HepG2 (cell line): Measurements from ENCODE around the gene OSBPL2. TPM values are rescaled to one million over a fixed set of nuclear protein-coding genes. Genes with fewer than 3 reads are reported as not detected.

Experiments
- FOXP1 ChIP-seq, 2 experiments: fragments of 450-650 bp in 1 of 2; IDR thresholded peaks; 2 replicates each; pipeline ENCODE4 v1.6.1; 2017 to 2018; ENCODE audit warnings: antibody characterized with exemption in 1 of 2
- HNRNPL ChIP-seq: fragments of 200-400 bp; formaldehyde crosslinking; IDR thresholded peaks from 2 replicates; pipeline ENCODE4 v1.6.1; 2017; ENCODE audit warnings: mild to moderate bottlenecking, low read depth, low read length
- HOXA7 ChIP-seq: sonication (generic); formaldehyde crosslinking; IDR thresholded peaks from 2 replicates; pipeline ENCODE4 v1.8.1; 2022; ENCODE audit warnings: mild to moderate bottlenecking, missing genetic modification reagents, moderate library complexity
- IKZF1 ChIP-seq: fragments of 450-650 bp; IDR thresholded peaks from 2 replicates; pipeline ENCODE4 v1.7.1; 2016
- KMT2A ChIP-seq: sonication (generic); formaldehyde crosslinking; IDR thresholded peaks from 2 replicates; pipeline ENCODE4 v1.4.0; 2020; ENCODE audit warnings: missing genetic modification reagents
- MAF1 ChIP-seq: sonication (generic); formaldehyde crosslinking; IDR thresholded peaks from 2 replicates; pipeline ENCODE4 v1.5.0; 2020; ENCODE audit warnings: missing genetic modification reagents, borderline replicate concordance
- NFIC ChIP-seq: IDR thresholded peaks from 2 replicates; pipeline ENCODE4 v1.6.1; 2012; ENCODE audit warnings: mild to moderate bottlenecking, low read length, inconsistent platforms
- PAWR ChIP-seq: sonication (generic); formaldehyde crosslinking; IDR thresholded peaks from 2 replicates; pipeline ENCODE4 v1.4.0; 2020; ENCODE audit warnings: missing genetic modification reagents, mild to moderate bottlenecking, borderline replicate concordance
- SP1 ChIP-seq, 2 experiments: fragments of 450-650 bp in 1 of 2; sonication (generic) in 1 of 2; formaldehyde crosslinking in 1 of 2; IDR thresholded peaks; 2 replicates each; pipeline versions ENCODE4 v1.4.0 to v1.6.1; 2016 to 2020; ENCODE audit warnings: missing genetic modification reagents in 1 of 2
- TBP ChIP-seq: sonication (generic); formaldehyde crosslinking; IDR thresholded peaks from 2 replicates; pipeline ENCODE4 v1.5.0; 2020; ENCODE audit warnings: missing genetic modification reagents
- ZBTB21 ChIP-seq: sonication (generic); formaldehyde crosslinking; IDR thresholded peaks from 2 replicates; pipeline ENCODE4 v1.4.0; 2020; ENCODE audit warnings: missing genetic modification reagents
- ZBTB7A ChIP-seq: sonication (generic); formaldehyde crosslinking; IDR thresholded peaks from 2 replicates; pipeline ENCODE4 v1.8.0; 2022; ENCODE audit warnings: mild to moderate bottlenecking, missing genetic modification reagents
- ZFX ChIP-seq: sonication (generic); formaldehyde crosslinking; IDR thresholded peaks from 2 replicates; pipeline ENCODE4 v1.4.0; 2020; ENCODE audit warnings: mild to moderate bottlenecking, low read depth, missing genetic modification reagents, moderate library complexity
- ZNF207 ChIP-seq: fragments of 450-650 bp; IDR thresholded peaks from 2 replicates; pipeline ENCODE4 v1.6.1; 2016; ENCODE audit warnings: antibody characterized with exemption, borderline replicate concordance
- ZNF282 ChIP-seq: fragments of 450-650 bp; IDR thresholded peaks from 2 replicates; pipeline ENCODE4 v1.6.1; 2018; ENCODE audit not compliant: partially characterized antibody
- ZNF782 ChIP-seq: sonication (generic); formaldehyde crosslinking; IDR thresholded peaks from 2 replicates; pipeline ENCODE4 v1.4.0; 2020; ENCODE audit warnings: missing genetic modification reagents, mild to moderate bottlenecking, borderline replicate concordance
- polyA plus RNA-seq, 8 experiments: library from polyadenylated mRNA; depleted of rRNA in 3 of 8; stranded (reverse) in 7 of 8; unstranded in 1 of 8; fragments of >200 nt; fragmentation: Illumina TruSeq in 4 of 8; extraction: Trizol in 4 of 8; gene quantifications; 2 replicates each; pipeline versions ENCODE4 v1.2.1 to v1.2.3, GENCODE V29; 2011 to 2016; ENCODE audit warnings: low read depth in 4 of 8, missing spikeins in 1 of 8, mixed read lengths in 1 of 8; ENCODE audit not compliant: insufficient read depth in 1 of 8
- total RNA-seq, 5 experiments: library from RNA; depleted of rRNA; stranded (reverse); fragments of >200 nt; fragmentation: Illumina TruSeq; extraction: Trizol; gene quantifications; 2 replicates each; pipeline ENCODE4 v1.2.3, GENCODE V29; 2016; ENCODE audit warnings: low read depth in 1 of 5
- TF ChIP-seq, protein P1 (sequence below): sonication (generic); formaldehyde crosslinking; IDR thresholded peaks from 2 replicates; pipeline ENCODE4 v1.9.0; 2021; ENCODE audit warnings: mild to moderate bottlenecking, missing genetic modification reagents

Gene OSBPL2
- total and polyA plus RNA-seq, 2 of the 13 experiments (the other 11 are each of a cell fraction or from before 2014, with no cell fraction given) = 18.5 to 37.4 TPM

DNA sequence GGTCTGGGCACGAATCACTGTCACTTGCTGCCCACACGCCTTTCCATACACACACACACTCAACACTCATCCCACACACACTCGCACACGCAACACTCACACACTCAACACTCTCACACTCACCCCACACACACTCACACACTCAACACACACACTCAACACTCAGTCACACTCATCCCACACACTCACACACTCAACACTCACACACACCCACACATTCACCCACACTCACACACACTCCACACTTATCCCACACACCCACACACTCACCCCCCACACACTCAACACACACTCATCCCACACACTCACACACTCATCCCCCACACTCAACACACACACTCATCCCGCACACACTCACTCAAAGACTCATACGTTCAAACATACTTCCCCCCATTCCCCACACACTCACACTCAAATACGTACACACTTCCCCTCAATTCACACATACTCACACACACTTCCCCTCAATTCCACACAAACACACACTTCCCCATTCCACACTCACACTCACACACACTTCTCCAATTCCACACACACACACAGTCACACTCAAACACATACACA is 9.3 kb upstream of the OSBPL2 start (continued):
- TF ChIP-seq ZNF207 (peak; percentile 95), HNRNPL (0 out of 2 replicates have a peak, but pooled peaks have one; percentile 39), ZFX (CRISPR knock-in tag) (0 out of 2 replicates have a peak, but pooled peaks have one; percentile 19), ZNF282 (peak; percentile 64), HOXA7 (CRISPR knock-in tag) (0 out of 2 replicates have a peak, but pooled peaks have one; percentile 26), MAF1 (CRISPR knock-in tag) (no peak), ZNF782 (CRISPR knock-in tag) (0 out of 2 replicates have a peak, but pooled peaks have one; percentile 37), TBP (CRISPR knock-in tag) (no peak), IKZF1 (peak; percentile 81), ZBTB7A (0 out of 2 replicates have a peak, but pooled peaks have one; percentile 27), PAWR (CRISPR knock-in tag) (no peak), SP1 (IDR thresholded peaks at IDR 0.05) (peak; percentile 51; the same call in 1 of the 2 replicates), SP1 (CRISPR knock-in tag; IDR thresholded peaks at IDR 0.05) (no peak), ZBTB21 (CRISPR knock-in tag) (no peak), FOXP1 (IDR thresholded peaks at IDR 0.05) (peak; percentile 55; the same call in 1 of the 2 replicates), FOXP1 (CRISPR knock-in tag; IDR thresholded peaks at IDR 0.05) (no peak), KMT2A (CRISPR knock-in tag) (no peak), NFIC (no peak)
- TF ChIP-seq, protein P1, sequence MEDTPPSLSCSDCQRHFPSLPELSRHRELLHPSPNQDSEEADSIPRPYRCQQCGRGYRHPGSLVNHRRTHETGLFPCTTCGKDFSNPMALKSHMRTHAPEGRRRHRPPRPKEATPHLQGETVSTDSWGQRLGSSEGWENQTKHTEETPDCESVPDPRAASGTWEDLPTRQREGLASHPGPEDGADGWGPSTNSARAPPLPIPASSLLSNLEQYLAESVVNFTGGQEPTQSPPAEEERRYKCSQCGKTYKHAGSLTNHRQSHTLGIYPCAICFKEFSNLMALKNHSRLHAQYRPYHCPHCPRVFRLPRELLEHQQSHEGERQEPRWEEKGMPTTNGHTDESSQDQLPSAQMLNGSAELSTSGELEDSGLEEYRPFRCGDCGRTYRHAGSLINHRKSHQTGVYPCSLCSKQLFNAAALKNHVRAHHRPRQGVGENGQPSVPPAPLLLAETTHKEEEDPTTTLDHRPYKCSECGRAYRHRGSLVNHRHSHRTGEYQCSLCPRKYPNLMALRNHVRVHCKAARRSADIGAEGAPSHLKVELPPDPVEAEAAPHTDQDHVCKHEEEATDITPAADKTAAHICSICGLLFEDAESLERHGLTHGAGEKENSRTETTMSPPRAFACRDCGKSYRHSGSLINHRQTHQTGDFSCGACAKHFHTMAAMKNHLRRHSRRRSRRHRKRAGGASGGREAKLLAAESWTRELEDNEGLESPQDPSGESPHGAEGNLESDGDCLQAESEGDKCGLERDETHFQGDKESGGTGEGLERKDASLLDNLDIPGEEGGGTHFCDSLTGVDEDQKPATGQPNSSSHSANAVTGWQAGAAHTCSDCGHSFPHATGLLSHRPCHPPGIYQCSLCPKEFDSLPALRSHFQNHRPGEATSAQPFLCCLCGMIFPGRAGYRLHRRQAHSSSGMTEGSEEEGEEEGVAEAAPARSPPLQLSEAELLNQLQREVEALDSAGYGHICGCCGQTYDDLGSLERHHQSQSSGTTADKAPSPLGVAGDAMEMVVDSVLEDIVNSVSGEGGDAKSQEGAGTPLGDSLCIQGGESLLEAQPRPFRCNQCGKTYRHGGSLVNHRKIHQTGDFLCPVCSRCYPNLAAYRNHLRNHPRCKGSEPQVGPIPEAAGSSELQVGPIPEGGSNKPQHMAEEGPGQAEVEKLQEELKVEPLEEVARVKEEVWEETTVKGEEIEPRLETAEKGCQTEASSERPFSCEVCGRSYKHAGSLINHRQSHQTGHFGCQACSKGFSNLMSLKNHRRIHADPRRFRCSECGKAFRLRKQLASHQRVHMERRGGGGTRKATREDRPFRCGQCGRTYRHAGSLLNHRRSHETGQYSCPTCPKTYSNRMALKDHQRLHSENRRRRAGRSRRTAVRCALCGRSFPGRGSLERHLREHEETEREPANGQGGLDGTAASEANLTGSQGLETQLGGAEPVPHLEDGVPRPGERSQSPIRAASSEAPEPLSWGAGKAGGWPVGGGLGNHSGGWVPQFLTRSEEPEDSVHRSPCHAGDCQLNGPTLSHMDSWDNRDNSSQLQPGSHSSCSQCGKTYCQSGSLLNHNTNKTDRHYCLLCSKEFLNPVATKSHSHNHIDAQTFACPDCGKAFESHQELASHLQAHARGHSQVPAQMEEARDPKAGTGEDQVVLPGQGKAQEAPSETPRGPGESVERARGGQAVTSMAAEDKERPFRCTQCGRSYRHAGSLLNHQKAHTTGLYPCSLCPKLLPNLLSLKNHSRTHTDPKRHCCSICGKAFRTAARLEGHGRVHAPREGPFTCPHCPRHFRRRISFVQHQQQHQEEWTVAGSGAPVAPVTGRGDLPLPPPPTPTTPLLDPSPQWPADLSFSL (CRISPR knock-in tag) = peak; percentile 82
- TF ChIP-seq, all 625 proteins: peak for 15
